ENCODE data around the gene FAM89A. TPM values are rescaled to one million over a fixed set of nuclear protein-coding genes. Genes with fewer than 3 reads are reported as not detected.

FAM89A gene
- total RNA-seq, 1 donor from 2014 or later, result 14.1 TPM

- Histone ChIP-seq H3K4me3 (ENCODE audit: low read length in 3 of 3) (no peak overlapping the region), H3K36me3 (ENCODE audit: control insufficient read depth in 3 of 3, insufficient read depth in 3 of 3, low read length in 3 of 3) (no peaks in the 10 kb centered on the region), H3K9me3 (ENCODE audit: control insufficient read depth in 3 of 3, low read length in 3 of 3) (peaks cover 0 to 3% (median 0%) of the 10 kb centered on the region in 3 donors), H3K27me3 (ENCODE audit: control insufficient read depth in 3 of 3, insufficient read depth in 3 of 3, low read length in 3 of 3) (peaks cover 0 to 1% (median 0%) of the 10 kb centered on the region in 3 donors), H3K9ac (ENCODE audit: low read depth in 1 of 3, low read length in 3 of 3) (no peak overlapping the region), H3K4me1 (ENCODE audit: control insufficient read depth in 3 of 3, insufficient read depth in 3 of 3, low read length in 3 of 3) (peaks cover 2 to 9% (median 2%) of the 10 kb centered on the region in 3 donors), H3K27ac (ENCODE audit: low read depth, low read length) (no peak overlapping the region)
Measured at GRCh38 chr1:231072041-231072440, 32.0 kb upstream of the FAM89A start.

GRCh38 chr1:231070758-231071444 lies 30.8 kb upstream of the FAM89A start:
- peaks cover 0 to 5% (median 0%) of the 10 kb centered on the region in 3 donors for H3K27me3 ChIP-seq (ENCODE audit: control insufficient read depth in 3 of 3, insufficient read depth in 3 of 3, low read length in 3 of 3)
- H3K9me3 ChIP-seq (ENCODE audit: control insufficient read depth in 3 of 3, low read length in 3 of 3), result no peaks in the 10 kb centered on the region
- H3K36me3 ChIP-seq (ENCODE audit: control insufficient read depth in 3 of 3, insufficient read depth in 3 of 3, low read length in 3 of 3), result no peaks in the 10 kb centered on the region
- H3K9ac ChIP-seq (ENCODE audit: low read depth in 1 of 3, low read length in 3 of 3), result no peak overlapping the region
- H3K27ac ChIP-seq (ENCODE audit: low read depth, low read length), result no peak overlapping the region
- peaks cover 2 to 9% (median 2%) of the 10 kb centered on the region in 3 donors for H3K4me1 ChIP-seq (ENCODE audit: control insufficient read depth in 3 of 3, insufficient read depth in 3 of 3, low read length in 3 of 3)
- no peak overlapping the region for H3K4me3 ChIP-seq (ENCODE audit: low read length in 3 of 3)

DNA sequence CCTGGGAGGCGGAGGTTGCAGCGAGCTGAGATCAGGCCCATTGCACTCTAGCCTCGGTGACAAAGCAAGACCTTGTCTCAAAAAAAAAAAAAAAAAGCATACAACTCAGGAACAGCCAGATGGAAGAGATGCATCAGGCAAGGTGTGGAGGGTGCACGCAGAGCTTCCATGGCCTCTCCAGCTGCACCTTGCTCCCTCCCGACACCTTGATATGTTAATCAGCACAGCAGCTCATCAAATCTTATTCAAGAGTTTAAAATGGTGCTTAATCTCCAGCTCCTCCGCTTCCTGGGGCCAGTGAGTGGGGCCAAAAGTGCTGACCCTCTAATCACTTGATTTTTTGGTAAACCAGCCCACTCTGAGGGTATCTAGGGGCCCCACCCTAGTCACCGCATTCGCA lies 29.3 kb upstream of the FAM89A start:
- Histone ChIP-seq H3K9me3 (ENCODE audit: control insufficient read depth in 3 of 3, low read length in 3 of 3) (no peaks in the 10 kb centered on the region), H3K27ac (ENCODE audit: low read depth, low read length) (no peak overlapping the region), H3K27me3 (ENCODE audit: control insufficient read depth in 3 of 3, insufficient read depth in 3 of 3, low read length in 3 of 3) (peaks cover 0 to 5% (median 0%) of the 10 kb centered on the region in 3 donors), H3K36me3 (ENCODE audit: control insufficient read depth in 3 of 3, insufficient read depth in 3 of 3, low read length in 3 of 3) (no peaks in the 10 kb centered on the region), H3K4me3 (ENCODE audit: low read length in 3 of 3) (no peak overlapping the region), H3K9ac (ENCODE audit: low read depth in 1 of 3, low read length in 3 of 3) (no peak overlapping the region), H3K4me1 (ENCODE audit: control insufficient read depth in 3 of 3, insufficient read depth in 3 of 3, low read length in 3 of 3) (peaks cover 2 to 9% (median 2%) of the 10 kb centered on the region in 3 donors)

DNA sequence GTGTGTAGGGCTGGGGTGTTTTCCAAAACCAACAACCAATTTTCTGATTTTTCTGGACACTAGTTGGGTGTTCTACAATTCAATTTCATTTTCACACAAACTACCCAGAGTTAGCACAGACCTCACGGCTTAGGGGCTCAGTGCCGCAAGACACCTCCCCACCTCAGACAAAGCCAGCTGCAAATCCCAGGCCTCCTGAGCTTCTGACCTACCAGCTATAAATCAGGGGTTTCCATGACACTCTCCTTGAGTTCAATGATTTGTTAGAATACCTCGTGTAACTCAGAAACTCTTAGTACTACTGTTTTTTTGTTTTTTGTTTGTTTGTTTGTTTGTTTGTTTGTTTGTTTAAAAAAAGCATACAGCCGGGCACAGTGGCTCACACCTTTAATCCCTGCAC lies 28.7 kb upstream of the FAM89A start:
- no peak overlapping the region for H3K9ac ChIP-seq (ENCODE audit: low read depth in 1 of 3, low read length in 3 of 3)
- H3K27ac ChIP-seq (ENCODE audit: low read depth, low read length), result no peak overlapping the region
- peaks cover 0 to 5% (median 0%) of the 10 kb centered on the region in 3 donors for H3K27me3 ChIP-seq (ENCODE audit: control insufficient read depth in 3 of 3, insufficient read depth in 3 of 3, low read length in 3 of 3)
- peaks cover 2 to 9% (median 2%) of the 10 kb centered on the region in 3 donors for H3K4me1 ChIP-seq (ENCODE audit: control insufficient read depth in 3 of 3, insufficient read depth in 3 of 3, low read length in 3 of 3)
- H3K4me3 ChIP-seq (ENCODE audit: low read length in 3 of 3), result no peak overlapping the region
- H3K36me3 ChIP-seq (ENCODE audit: control insufficient read depth in 3 of 3, insufficient read depth in 3 of 3, low read length in 3 of 3), result no peaks in the 10 kb centered on the region
- no peaks in the 10 kb centered on the region for H3K9me3 ChIP-seq (ENCODE audit: control insufficient read depth in 3 of 3, low read length in 3 of 3)

DNA sequence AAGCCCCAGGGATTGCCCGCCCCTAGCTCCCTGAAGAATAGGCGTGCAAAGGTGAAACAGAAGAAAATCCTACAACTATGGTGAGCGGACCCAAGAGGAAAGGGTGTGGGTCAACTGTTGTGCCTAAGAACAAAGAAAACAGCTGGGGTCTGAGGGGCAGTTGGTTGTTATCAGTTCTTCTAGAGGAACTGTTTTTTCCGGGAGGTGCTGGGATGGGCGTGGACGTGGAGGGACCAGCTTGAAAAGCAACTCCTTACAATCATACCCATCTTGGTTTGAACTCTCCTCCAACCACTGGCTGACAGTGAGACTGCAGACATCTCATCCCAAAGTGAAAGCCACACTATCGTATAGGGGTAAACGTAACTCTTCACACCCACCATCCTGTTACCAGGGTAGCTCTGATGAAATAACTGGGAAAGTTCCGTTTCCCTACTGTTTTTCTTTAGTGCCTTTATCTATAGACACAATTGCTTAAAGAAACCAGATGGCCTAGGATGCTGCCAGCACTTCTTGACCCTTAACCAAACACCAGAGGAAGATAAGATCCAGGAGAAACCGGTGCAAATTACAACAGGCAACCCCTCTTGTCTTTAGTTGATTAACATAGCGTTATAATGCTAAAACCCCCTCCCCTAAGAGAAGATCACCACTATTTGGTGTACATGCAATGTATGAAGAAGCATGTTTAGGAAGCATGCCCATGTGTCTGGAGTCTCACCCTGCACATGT lies 25.6 kb upstream of the FAM89A start:
- H3K9me3 ChIP-seq (ENCODE audit: control insufficient read depth in 3 of 3, low read length in 3 of 3), result no peaks in the 10 kb centered on the region
- no peak overlapping the region for H3K9ac ChIP-seq (ENCODE audit: low read depth in 1 of 3, low read length in 3 of 3)
- no peaks in the 10 kb centered on the region for H3K36me3 ChIP-seq (ENCODE audit: control insufficient read depth in 3 of 3, insufficient read depth in 3 of 3, low read length in 3 of 3)
- no peak overlapping the region for H3K4me3 ChIP-seq (ENCODE audit: low read length in 3 of 3)
- H3K4me1 ChIP-seq (ENCODE audit: control insufficient read depth in 3 of 3, insufficient read depth in 3 of 3, low read length in 3 of 3), result no peaks in the 10 kb centered on the region
- H3K27ac ChIP-seq (ENCODE audit: low read depth, low read length), result no peak overlapping the region
- peaks cover 0 to 5% (median 0%) of the 10 kb centered on the region in 3 donors for H3K27me3 ChIP-seq (ENCODE audit: control insufficient read depth in 3 of 3, insufficient read depth in 3 of 3, low read length in 3 of 3)

GRCh38 chr1:231064418-231064817 lies 24.4 kb upstream of the FAM89A start:
- Histone ChIP-seq H3K4me3 (ENCODE audit: low read length in 3 of 3) (no peak overlapping the region), H3K9ac (ENCODE audit: low read depth in 1 of 3, low read length in 3 of 3) (no peak overlapping the region), H3K27ac (ENCODE audit: low read depth, low read length) (no peak overlapping the region), H3K36me3 (ENCODE audit: control insufficient read depth in 3 of 3, insufficient read depth in 3 of 3, low read length in 3 of 3) (no peaks in the 10 kb centered on the region), H3K4me1 (ENCODE audit: control insufficient read depth in 3 of 3, insufficient read depth in 3 of 3, low read length in 3 of 3) (no peaks in the 10 kb centered on the region), H3K9me3 (ENCODE audit: control insufficient read depth in 3 of 3, low read length in 3 of 3) (no peaks in the 10 kb centered on the region), H3K27me3 (ENCODE audit: control insufficient read depth in 3 of 3, insufficient read depth in 3 of 3, low read length in 3 of 3) (peaks cover 0 to 5% (median 0%) of the 10 kb centered on the region in 3 donors)

- Histone ChIP-seq H3K9me3 (ENCODE audit: control insufficient read depth in 3 of 3, low read length in 3 of 3) (no peaks in the 10 kb centered on the region), H3K4me1 (ENCODE audit: control insufficient read depth in 3 of 3, insufficient read depth in 3 of 3, low read length in 3 of 3) (no peaks in the 10 kb centered on the region), H3K27ac (ENCODE audit: low read depth, low read length) (no peak overlapping the region), H3K27me3 (ENCODE audit: control insufficient read depth in 3 of 3, insufficient read depth in 3 of 3, low read length in 3 of 3) (peaks cover 0 to 5% (median 0%) of the 10 kb centered on the region in 3 donors), H3K9ac (ENCODE audit: low read depth in 1 of 3, low read length in 3 of 3) (no peak overlapping the region), H3K4me3 (ENCODE audit: low read length in 3 of 3) (no peak overlapping the region), H3K36me3 (ENCODE audit: control insufficient read depth in 3 of 3, insufficient read depth in 3 of 3, low read length in 3 of 3) (no peaks in the 10 kb centered on the region)
Measured at GRCh38 chr1:231063331-231063730, 23.3 kb upstream of the FAM89A start.

DNA sequence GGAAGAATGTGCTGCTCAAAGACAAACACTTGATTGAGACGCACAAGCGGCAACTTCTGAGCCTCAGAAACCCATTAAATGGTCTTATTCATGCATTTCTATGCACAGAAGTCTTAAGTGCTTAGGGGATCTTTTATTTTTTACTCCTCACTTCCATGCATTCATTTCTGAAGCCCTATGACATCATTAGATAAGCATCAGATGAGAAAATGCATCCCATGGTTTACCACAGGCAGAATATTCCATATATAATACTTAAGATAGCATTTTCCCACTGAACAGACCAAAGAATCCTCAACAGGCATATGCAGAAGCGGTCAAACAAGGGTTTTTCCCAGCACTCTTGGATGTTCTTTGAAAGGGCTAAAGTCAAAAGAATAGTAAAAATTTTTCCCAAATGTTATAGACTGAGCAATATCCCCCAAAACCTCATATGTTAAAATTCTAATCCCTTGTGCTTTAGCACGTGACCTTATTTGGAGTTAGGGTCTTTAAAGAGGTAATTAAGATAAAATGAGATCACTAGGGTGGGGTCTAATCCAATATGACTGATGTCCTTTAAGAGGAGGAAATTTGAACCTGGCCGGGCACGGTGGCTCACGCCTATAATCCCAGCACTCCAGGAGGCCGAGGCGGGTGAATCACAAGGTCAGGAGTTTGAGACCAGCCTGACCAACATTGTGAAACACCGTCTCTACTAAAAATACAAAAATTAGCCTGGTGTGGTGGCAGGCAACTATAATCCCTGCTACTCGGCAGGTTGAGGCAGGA lies 22.6 kb upstream of the FAM89A start:
- Histone ChIP-seq H3K4me1 (ENCODE audit: control insufficient read depth in 3 of 3, insufficient read depth in 3 of 3, low read length in 3 of 3) (no peaks in the 10 kb centered on the region), H3K9me3 (ENCODE audit: control insufficient read depth in 3 of 3, low read length in 3 of 3) (no peaks in the 10 kb centered on the region), H3K4me3 (ENCODE audit: low read length in 3 of 3) (no peak overlapping the region), H3K36me3 (ENCODE audit: control insufficient read depth in 3 of 3, insufficient read depth in 3 of 3, low read length in 3 of 3) (no peaks in the 10 kb centered on the region), H3K9ac (ENCODE audit: low read depth in 1 of 3, low read length in 3 of 3) (no peak overlapping the region), H3K27ac (ENCODE audit: low read depth, low read length) (no peak overlapping the region), H3K27me3 (ENCODE audit: control insufficient read depth in 3 of 3, insufficient read depth in 3 of 3, low read length in 3 of 3) (peaks cover 0 to 5% (median 0%) of the 10 kb centered on the region in 3 donors)

DNA sequence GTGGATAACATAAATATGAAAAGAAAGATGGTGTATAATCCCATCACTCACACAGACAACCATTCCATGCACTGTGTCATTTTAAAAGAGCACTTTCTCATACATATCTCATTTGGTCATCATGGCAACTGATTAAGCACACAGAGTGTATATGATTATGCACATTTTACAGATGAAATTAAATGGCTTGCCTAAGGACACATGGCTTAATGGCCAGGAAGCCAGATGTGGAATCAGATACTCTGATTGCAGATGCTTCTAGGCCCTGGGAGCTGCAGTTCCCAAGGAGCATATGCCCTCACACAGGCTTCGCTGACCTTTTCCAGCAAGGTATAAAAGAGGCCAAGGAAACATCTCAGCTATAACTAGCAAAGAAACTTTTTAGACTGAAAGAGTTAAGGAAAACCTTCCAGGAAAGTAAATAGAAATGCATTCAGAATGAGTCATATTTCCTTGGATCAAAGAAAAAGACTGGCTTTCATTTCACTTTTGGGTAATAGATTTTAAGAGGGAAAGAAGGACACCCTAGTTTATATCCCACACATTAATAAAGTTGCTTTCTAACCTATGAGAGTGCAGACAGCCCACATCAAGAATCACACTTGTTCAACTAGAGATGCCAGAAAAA lies 19.6 kb upstream of the FAM89A start:
- Histone ChIP-seq H3K4me3 (ENCODE audit: low read length in 3 of 3) (no peak overlapping the region), H3K9ac (ENCODE audit: low read depth in 1 of 3, low read length in 3 of 3) (no peak overlapping the region), H3K4me1 (ENCODE audit: control insufficient read depth in 3 of 3, insufficient read depth in 3 of 3, low read length in 3 of 3) (no peaks in the 10 kb centered on the region), H3K27me3 (ENCODE audit: control insufficient read depth in 3 of 3, insufficient read depth in 3 of 3, low read length in 3 of 3) (no peaks in the 10 kb centered on the region), H3K27ac (ENCODE audit: low read depth, low read length) (no peak overlapping the region), H3K36me3 (ENCODE audit: control insufficient read depth in 3 of 3, insufficient read depth in 3 of 3, low read length in 3 of 3) (no peaks in the 10 kb centered on the region), H3K9me3 (ENCODE audit: control insufficient read depth in 3 of 3, low read length in 3 of 3) (peaks cover 0 to 4% (median 0%) of the 10 kb centered on the region in 3 donors)
